ENCODE data around the gene BMAL1.

The BMAL1 gene

GRCh38 chr11:13318498-13319295 lies 41.1 kb downstream of the BMAL1 start:
- no peak for DNase-seq

GRCh38 chr11:13320688-13321087 lies 43.1 kb downstream of the BMAL1 start:
- DNase-seq, result no peak

GRCh38 chr11:13321431-13321830 lies 43.8 kb downstream of the BMAL1 start:
- DNase-seq, result no peak

- no peak for DNase-seq
Observed at GRCh38 chr11:13324141-13324540, 46.6 kb downstream of the BMAL1 start.

- DNase-seq, result no peak
Observed at GRCh38 chr11:13324709-13325108, 47.1 kb downstream of the BMAL1 start.

- DNase-seq, result no peak
Observed at GRCh38 chr11:13327421-13327820, 49.8 kb downstream of the BMAL1 start.

- DNase-seq, result no peak
Observed at GRCh38 chr11:13328286-13328685, 50.7 kb downstream of the BMAL1 start.

GRCh38 chr11:13329670-13330356 lies 52.2 kb downstream of the BMAL1 start:
- DNase-seq, result peak; percentile 65

- no peak for DNase-seq
Observed at GRCh38 chr11:13332124-13332523, 54.5 kb downstream of the BMAL1 start.

GRCh38 chr11:13333456-13333957 lies 55.9 kb downstream of the BMAL1 start:
- no peak for DNase-seq

- no peak for DNase-seq
Observed at GRCh38 chr11:13334034-13334786, 56.6 kb downstream of the BMAL1 start.

- DNase-seq, result peak; percentile 23
Observed at GRCh38 chr11:13335319-13335718, 57.7 kb downstream of the BMAL1 start.

- no peak for DNase-seq
Observed at GRCh38 chr11:13336246-13336878, 58.8 kb downstream of the BMAL1 start.

- no peak for DNase-seq
Observed at GRCh38 chr11:13338019-13338426, 60.4 kb downstream of the BMAL1 start.

- no peak for DNase-seq
Observed at GRCh38 chr11:13338427-13339069, 61.0 kb downstream of the BMAL1 start.

GRCh38 chr11:13339195-13340153 lies 61.9 kb downstream of the BMAL1 start:
- DNase-seq, result no peak

GRCh38 chr11:13341026-13341425 lies 63.4 kb downstream of the BMAL1 start:
- no peak for DNase-seq

GRCh38 chr11:13343067-13343466 lies 65.5 kb downstream of the BMAL1 start:
- no peak for DNase-seq

GRCh38 chr11:13343931-13344717 lies 66.5 kb downstream of the BMAL1 start:
- peak; percentile 74 for DNase-seq

GRCh38 chr11:13344818-13345217 lies 67.2 kb downstream of the BMAL1 start:
- no peak for DNase-seq

Measured in NCI-H774 (cell line).